ENCODE measurements around the gene PTPN21.

Gene PTPN21

GRCh38 chr14:88507208-88507607 is 47.6 kb downstream of the PTPN21 start:
- no peak for DNase-seq (ENCODE audit: extremely low read depth in 1 of 2, low read depth in 1 of 2)

- no peak for DNase-seq (ENCODE audit: extremely low read depth in 1 of 2, low read depth in 1 of 2)
These were observed 49.2 kb downstream of the PTPN21 start for GRCh38 chr14:88505621-88506020.

GRCh38 chr14:88504602-88505001 is 50.2 kb downstream of the PTPN21 start:
- DNase-seq (ENCODE audit: extremely low read depth in 1 of 2, low read depth in 1 of 2) = no peak

- DNase-seq (ENCODE audit: extremely low read depth in 1 of 2, low read depth in 1 of 2) = no peak
These were observed 50.9 kb downstream of the PTPN21 start for GRCh38 chr14:88503754-88504406.

- no peak for DNase-seq (ENCODE audit: extremely low read depth in 1 of 2, low read depth in 1 of 2)
These were observed 52.1 kb downstream of the PTPN21 start for GRCh38 chr14:88502740-88503139.

GRCh38 chr14:88500611-88501010 is 54.2 kb downstream of the PTPN21 start:
- DNase-seq (ENCODE audit: extremely low read depth in 1 of 2, low read depth in 1 of 2) = no peak

GRCh38 chr14:88499225-88499624 is 55.6 kb downstream of the PTPN21 start:
- no peak for DNase-seq (ENCODE audit: extremely low read depth in 1 of 2, low read depth in 1 of 2)

GRCh38 chr14:88496414-88496813 is 58.4 kb downstream of the PTPN21 start:
- no peak for DNase-seq (ENCODE audit: extremely low read depth in 1 of 2, low read depth in 1 of 2)

GRCh38 chr14:88493392-88494185 is 61.2 kb downstream of the PTPN21 start:
- DNase-seq (ENCODE audit: extremely low read depth in 1 of 2, low read depth in 1 of 2) = no peak

- peak; percentile 19 to 38 for DNase-seq (ENCODE audit: extremely low read depth in 1 of 2, low read depth in 1 of 2)
These were observed 62.3 kb downstream of the PTPN21 start for GRCh38 chr14:88492272-88493089.

GRCh38 chr14:88490168-88490567 is 64.6 kb downstream of the PTPN21 start:
- DNase-seq (ENCODE audit: extremely low read depth in 1 of 2, low read depth in 1 of 2) = no peak

- no peak for DNase-seq (ENCODE audit: extremely low read depth in 1 of 2, low read depth in 1 of 2)
These were observed 65.9 kb downstream of the PTPN21 start for GRCh38 chr14:88488897-88489296.

GRCh38 chr14:88488081-88488480 is 66.7 kb downstream of the PTPN21 start:
- no peak for DNase-seq (ENCODE audit: extremely low read depth in 1 of 2, low read depth in 1 of 2)

GRCh38 chr14:88482524-88482923 is 72.3 kb downstream of the PTPN21 start:
- no peak for DNase-seq (ENCODE audit: extremely low read depth in 1 of 2, low read depth in 1 of 2)

GRCh38 chr14:88481794-88482193 is 73.0 kb downstream of the PTPN21 start:
- no peak for DNase-seq (ENCODE audit: extremely low read depth in 1 of 2, low read depth in 1 of 2)

- no peak for DNase-seq (ENCODE audit: extremely low read depth in 1 of 2, low read depth in 1 of 2)
These were observed 73.7 kb downstream of the PTPN21 start for GRCh38 chr14:88481059-88481458.

- DNase-seq (ENCODE audit: extremely low read depth in 1 of 2, low read depth in 1 of 2) = no peak
These were observed 75.2 kb downstream of the PTPN21 start for GRCh38 chr14:88479574-88479987.

GRCh38 chr14:88478931-88479330 is 75.9 kb downstream of the PTPN21 start:
- DNase-seq (ENCODE audit: extremely low read depth in 1 of 2, low read depth in 1 of 2) = no peak

GRCh38 chr14:88477513-88478250 is 77.1 kb downstream of the PTPN21 start:
- no peak for DNase-seq (ENCODE audit: extremely low read depth in 1 of 2, low read depth in 1 of 2)

- DNase-seq (ENCODE audit: extremely low read depth in 1 of 2, low read depth in 1 of 2) = no peak
These were observed 78.0 kb downstream of the PTPN21 start for GRCh38 chr14:88476825-88477224.
